Hypothalamus (tissue), 51 donors: ENCODE data around the gene MRGPRE.

Source experiments
- DNase-seq, 51 donors: peaks; one replicate each; lab custom pipeline; 2025; lab: John Stamatoyannopoulos, UW

MRGPRE gene

DNA sequence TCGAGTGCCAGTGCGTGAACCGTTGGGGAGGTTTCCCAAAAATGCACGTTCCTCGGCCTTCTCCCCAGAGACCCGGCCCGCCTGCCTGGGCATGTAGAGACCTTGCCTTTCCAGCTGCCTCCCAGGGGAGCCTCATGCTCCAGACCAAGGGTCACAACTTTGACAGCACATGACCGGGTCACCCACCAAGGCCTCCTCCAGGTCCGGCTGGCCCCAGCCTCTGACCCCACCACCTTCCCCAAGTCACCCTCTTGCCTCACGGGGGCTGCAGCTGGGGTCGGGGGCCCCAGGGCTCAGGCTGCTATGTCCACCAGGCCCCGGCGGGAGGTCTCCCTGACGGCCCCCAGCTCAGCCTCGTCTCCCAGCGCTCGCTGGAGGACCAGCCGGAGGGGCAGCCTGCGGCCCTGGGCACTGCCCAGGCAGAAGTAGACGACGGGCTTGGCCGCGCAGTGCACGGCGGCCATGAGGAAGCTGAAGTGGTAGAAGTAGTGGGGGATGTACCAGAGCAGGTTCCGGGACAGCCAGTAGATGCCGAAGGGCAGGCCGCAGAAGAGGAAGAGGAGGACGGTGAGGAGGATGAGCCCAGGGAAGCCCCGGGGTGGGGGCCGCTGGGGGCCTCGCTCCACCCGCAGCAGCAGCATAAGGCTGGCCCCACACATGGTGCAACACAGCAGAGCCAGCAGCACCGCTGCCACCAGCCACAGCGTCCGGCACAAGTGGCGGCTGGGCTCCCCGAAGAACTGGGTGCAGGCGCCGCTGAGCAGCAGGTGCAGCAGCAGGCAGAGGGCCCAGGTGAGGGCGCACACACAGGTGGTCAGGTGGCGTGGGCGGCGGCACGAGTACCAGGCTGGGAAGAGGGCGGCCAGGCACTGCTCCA, 4.4 kb downstream of the MRGPRE start:
- no peak for DNase-seq

DNA sequence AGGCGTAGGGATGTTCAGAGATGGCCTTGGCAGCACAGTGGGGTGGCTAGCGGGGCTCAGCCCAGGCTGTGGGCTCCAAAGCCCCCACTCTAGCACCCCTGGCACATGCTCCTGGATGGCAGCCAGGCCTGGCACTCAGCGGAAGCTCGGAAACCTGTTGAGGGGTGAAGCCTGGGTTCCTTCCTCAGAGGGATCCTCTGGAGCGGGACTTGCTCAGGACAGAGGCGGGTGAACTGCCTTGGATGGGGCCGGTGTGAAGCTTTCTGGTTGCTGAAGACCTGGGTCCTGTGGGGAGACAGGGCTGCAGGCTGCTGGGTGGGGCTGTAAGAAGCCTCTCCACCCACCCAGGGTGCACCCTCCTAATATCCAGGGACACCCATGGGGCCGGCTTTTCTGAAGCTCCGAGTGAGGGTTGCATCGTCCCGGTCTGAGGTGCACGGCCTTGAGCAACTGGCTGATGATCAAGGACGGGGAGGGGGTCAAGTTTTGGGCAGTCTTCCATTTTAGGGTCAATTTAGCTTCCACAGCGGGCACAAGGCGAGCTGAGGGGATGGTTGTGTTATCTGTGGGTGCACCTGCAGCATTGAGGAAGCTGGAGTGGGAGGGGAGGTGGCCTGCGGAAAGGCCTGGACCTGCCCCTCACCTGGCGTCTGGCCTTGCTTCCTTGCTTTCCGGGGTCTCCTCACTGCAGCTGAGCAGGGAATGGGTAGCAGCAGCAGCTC, 5.2 kb downstream of the MRGPRE start:
- no peak for DNase-seq

DNA sequence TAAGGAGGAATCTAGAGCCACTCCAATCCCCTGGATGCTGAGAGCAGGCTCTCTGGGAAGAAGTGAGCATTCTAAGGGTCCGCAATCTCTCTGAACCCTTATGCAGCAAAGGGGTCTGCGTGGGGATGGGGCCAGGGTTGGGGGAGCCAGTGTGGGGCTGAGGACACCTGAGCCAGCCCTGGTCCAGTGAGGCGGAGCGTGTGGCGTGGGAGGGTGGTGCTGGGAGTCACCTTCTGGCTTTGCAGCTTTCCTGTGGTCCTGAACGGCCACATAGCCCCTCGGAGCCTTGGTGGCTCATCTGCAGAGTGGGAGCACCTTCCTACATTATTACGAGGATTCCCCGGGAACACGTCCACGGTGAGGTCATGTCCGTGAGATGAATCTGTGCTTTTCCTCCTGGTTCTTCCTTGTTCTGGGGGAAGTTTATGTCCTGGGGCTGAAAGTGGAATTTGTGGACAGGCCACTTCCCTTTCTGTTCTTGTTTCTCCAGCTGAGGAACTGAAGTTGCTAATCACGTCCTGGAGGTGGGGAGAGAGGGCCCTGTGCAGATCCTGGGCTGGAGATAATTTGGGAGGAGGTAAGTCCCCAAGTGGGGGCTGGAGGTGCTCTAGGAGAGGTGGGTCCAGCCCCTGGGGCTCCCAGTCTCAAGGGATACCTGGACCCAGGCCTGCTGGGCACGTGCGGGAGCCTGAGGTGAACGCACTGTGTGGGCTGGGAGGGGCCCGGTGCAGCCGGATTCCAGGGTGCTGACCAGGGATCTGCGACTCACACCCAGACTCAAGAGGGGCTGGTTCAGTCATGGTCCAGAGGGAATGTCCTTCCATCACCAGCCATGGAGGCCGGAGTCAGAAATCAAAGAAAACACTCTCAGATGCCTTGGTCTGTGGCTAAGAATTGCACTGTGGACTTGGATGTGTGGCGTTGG, 6.1 kb downstream of the MRGPRE start:
- DNase-seq = no peak

DNA sequence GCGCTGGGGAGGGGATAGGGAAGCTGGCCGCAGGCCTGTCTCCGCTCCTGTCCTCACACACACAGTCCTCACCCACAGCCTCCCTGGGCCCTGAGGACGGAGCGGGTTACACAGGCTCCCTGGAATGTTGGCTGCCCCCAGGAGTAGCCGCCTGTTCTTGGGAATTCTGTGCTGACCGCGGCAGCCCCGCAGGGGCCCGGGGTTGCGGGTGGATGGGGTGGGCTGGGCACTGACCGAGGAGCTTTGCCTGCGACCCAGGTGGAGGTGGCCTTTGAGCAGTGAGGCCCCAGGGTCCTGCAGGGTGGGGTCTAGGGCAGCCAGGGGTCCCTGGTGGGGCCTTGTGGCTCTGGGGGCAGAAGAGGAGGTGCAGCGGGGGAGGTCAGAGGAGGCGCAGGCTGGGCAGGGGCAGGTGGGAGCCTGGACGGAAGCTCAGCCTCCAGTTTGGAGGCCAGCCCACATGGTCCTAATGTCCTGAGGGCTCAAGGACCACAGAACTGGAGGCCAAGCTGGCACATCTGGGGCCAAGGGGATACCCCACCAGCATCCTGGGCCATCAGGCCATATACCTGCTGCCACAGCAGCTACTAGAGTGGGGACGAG, 7.0 kb downstream of the MRGPRE start:
- no peak for DNase-seq

DNA sequence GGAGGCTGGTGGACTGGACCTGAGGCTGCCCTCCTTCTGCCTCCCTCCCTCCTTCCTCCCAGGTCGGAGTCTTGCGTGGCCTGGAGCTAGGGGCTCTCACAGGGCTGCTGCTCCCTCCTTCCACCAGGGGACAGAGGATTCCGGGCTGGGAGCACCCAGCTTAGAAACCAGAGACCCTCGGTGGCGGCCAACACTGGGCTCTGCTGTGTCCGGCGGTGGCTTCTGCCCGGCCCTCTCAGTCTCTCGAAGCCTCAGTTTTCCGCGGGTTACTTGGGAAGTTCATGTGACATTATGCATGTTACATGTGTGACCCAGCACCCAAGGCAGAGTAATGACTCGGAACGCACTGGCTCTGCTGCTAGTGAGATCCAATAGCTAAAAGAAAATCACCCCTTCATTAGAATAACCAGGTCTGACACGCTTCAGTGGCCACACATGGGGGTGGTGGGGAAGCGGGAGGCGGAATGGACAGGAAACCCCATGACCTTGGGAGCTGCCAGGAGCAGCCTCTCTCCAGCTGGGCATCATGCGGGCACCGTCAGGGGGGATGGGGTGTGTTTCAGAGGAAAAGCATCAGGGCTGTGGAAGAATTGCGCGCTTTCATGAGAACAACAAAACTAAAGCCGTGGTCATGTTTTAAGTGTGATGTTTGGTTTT, 7.7 kb downstream of the MRGPRE start:
- DNase-seq = no peak

DNA sequence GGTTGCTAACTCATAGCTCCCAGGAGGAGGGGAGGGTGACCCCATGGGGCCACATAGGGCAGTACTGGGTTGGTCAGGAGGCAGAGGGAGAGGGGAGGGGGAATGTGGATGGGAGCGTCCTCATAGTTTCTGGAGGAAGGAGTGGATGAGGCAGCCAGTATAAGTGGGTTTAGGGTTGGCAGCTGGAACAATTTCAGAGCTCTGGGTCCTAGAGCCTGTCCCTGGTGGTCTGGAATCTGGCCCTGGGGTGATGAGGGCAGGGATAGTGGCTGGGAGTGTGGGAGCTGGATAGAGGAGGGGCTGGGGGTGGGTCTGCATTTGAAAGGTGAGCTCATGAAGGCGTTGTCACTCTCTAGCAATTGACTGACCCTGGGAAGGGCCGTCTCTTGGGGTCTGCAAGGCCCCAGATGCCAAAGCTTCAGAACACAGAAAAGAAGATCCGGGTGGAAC, 8.3 kb downstream of the MRGPRE start:
- no peak for DNase-seq

DNA sequence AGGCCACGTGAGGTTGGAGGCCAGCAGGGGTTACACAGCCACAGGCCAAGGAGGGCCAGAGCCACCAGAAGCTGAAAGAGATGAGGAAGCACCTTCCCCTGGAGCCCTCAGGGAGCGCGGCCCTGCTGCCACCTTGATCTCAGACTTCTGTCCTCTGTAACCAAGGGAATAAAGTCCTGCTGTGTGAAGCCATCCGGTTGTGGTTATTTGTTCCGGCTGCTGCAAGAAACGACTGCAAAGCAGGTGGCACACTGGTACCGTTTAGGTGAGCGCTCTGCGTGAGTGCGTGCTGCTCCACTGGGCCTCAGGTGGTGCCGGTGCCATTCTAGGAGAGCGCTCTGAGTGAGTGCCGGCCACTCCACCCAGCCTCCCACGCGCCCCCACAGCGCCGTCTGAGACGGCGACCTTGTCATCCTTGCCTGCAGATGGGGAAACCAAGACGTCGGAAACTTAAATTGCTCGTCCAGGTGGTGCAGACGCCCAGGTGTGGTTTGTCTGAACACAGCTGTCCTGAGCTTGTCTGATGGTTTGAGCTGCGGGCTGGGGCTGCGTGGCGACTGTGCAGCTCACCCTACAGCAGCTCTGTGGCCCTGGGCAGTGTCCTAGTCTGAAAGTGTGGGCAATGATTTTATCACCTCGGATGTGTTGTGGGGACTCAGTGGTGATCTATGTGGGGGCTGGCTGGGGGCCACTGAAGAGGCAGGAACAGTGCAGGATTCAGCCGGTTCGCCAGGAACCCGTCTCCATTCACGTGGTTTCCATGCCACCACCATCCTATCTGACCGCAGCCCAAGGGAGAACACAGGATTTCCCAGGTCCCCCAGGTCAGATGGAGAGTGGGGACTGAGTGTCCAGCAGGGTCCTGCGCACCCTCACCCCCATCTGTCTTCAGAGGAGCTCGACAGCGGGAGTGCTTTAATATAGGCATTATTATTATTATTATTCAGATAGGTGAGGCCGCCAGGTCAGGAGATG, 9.0 kb downstream of the MRGPRE start:
- DNase-seq = no peak

DNA sequence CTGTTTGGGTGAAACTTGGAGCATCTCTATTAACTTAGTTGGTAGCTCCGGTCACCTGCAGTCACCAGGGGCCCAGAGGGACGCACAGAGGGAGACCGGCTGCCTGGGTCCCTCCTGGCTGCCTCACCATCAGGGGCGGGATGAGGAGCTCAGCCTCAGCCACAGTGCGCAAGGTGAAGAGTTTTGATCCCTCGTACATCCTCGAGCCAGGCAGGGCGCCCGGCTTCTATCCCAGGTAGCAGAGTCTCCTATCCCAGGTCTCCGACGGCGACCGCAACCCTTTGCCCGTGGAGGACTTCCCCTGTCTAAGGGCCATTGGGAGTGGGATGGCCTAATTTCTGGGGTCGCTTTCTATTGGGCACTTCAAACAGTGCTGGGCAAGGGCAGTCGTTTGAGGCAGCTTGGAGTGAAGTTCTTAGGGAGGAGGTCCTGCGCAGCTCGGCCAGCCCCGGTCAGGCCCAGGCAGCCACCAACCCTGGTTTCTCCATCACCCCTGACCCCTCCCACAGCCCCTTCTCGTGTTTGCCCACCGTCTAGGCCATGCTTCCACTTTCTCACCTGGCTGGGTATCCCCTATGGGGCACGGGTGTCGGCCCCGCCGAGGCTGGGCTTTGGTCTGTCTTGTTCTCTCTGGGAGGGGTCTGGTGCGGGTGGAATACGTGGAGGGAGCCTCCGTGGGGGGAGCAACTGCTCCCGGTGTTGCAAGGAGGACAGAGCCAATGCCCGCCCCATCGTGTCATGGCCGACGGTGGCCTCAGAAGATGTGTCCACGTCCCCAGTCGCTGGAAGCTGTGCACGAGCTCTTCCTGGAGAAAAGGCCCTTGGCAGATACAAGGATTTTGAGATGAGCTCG, 10.0 kb downstream of the MRGPRE start:
- no peak for DNase-seq

DNA sequence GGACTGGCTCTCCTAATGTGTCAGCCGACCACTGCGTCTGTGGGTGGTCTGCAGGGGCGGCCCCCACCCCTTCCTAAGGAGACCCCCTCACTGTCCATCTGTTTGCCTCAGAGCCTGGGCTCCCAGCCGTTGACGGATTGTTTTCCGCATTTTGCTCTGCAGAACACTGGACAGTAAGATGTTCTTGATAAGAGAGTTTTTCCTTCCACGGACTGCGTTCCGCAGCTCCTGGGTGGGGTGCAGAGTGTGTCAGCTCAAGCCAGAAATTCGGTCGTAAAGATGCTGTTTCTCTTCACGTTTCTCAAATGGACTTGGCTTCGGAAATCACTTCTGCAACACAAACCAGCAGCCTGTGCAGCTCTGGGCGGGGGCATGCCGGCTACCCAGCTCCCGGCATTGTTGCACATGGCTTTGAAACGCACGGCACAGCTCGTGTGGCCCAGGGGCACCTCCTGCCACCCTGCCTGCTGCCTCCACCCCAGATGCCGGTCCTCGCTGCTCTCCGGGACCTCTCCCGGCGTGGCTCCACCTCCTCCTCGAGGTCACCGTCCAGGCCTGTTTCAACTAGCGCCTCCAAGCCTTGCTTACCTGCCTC, 10.7 kb downstream of the MRGPRE start:
- no peak for DNase-seq

DNA sequence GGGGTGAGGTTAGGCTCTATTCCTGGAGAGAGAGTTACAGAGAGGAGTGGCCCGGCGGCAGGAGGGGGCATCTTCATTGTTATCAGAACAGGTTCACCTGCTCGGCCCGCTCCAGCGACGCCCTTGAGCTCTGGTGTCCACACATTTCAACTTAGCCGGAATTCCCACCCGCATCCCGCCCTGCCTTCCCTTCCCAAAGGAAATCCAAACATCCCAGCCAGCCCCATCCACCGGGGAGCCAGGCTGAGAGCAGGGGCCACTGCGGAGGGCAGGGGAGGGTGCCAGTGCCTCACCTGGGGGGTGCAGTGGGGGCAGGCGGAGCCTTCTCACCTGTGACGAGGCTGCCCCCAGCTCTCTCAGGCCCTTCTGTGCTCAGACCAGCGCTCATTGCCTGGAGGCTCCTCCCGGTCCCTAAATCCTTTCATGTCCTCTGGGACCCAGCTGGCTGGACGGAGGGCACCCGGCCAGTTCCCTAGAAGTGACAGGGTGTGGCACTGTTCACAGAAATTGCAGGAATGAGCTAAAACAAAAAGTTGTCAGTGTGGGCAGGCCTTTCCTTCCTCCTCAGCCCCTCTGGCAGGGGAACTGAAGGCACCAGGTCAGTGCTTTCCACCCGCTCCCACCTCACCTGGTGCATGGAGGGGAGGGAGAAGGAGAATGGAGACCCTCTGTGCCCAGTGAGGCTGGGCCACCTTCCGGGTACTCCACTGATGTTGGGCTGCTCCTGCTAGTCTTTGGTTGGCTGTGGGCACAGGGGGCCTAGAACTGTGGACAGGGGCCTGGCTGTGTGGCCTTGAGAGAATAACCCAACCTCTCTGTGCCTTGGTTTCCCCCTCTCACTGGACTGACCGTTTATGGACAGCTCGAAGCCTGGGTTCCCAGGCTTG, 11.5 kb downstream of the MRGPRE start:
- no peak for DNase-seq

DNA sequence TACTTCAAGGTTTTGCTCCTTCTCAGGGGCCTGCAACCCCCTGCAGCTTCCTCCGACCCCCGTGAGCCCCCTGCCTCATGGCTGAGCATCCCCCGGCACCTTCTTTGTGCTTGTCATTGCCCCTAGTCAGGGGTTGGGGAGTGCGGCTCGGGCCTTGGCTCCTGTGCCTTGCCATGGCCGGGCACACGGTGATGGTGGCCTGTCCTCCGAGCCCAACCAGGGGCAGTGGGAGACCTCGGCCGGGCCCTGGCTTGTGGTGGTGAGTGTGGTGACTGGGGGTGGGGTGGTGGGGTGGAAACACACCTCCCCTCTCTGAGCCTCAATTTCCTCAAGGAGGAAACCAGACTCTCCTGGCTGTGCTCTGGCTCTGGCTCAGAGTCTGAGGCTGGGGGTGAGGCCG, 12.1 kb downstream of the MRGPRE start:
- DNase-seq = no peak

DNA sequence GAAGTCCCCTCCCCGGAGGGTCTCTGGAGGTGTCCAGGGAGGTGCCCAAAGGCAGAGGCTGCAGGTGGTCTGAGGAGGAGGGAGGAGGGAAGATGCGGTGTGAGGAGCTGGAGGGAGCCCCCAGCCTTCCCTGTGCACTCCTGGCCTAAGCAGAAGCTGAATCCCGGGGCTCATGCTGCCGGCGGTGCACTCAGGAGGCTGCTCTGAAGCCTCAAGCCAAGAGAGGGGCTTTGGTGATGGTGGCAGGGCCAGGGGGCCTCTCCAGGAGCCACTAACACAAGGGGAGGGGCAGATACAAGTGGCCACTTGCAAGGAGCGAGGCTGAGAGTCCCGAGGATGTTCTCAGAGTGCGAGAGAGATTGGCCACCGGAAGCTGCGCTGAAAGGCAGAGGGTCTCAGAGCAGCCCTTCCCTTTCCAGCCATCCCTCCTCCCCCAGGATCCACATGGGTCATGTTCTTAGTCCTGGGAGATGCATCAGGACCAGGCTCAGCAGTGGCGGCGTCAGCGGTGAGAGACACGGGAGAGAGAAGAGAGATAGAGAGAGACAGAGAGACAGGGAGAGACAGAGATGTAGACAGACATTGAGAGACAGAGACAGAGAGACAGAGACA, 12.8 kb downstream of the MRGPRE start:
- no peak for DNase-seq

DNA sequence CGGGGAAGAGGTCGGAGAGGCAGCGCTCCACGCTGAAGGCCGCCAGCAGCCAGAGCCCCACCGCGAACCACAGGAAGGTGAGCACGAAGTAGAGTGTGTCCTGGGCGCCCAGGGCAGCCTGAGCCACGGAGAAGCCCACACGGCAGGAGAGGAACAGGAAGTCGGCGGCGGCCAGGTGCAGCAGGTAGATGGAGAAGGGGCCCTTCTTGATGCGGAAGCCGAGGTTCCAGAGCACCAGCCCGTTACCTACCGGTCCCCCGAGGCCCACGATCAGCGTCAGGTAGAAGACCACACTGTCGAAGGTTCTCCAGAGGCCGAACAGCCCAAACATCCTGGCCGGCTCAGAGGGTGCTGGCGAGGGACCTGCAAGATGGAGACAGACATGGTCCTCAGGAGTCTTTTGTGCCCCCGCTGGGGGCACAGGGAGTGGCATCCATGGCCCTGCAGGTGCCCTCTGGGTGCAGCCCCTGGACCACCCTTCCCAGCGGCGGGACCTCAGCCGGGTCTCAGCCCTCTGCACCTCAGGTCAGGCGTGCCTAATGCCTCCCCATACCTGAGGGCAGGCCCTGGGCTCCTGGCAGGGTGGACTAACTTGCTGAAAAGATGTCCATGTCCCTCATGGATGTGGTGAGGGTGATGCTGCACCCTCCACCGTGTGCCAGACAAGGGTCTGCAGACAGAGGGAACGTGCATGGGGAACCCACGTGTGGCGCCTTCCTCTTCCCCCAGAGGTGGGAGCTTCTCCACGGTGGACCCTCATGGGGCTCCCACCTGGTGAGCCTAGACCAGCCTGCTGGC, 13.5 kb downstream of the MRGPRE start, which contains the start of gene MRGPRG:
Gene MRGPRG, minus strand, starts transcription at position 331 of the 798 bp plus-strand sequence. Its CDS starts 0 bp downstream, at position 331.
- no peak for DNase-seq

DNA sequence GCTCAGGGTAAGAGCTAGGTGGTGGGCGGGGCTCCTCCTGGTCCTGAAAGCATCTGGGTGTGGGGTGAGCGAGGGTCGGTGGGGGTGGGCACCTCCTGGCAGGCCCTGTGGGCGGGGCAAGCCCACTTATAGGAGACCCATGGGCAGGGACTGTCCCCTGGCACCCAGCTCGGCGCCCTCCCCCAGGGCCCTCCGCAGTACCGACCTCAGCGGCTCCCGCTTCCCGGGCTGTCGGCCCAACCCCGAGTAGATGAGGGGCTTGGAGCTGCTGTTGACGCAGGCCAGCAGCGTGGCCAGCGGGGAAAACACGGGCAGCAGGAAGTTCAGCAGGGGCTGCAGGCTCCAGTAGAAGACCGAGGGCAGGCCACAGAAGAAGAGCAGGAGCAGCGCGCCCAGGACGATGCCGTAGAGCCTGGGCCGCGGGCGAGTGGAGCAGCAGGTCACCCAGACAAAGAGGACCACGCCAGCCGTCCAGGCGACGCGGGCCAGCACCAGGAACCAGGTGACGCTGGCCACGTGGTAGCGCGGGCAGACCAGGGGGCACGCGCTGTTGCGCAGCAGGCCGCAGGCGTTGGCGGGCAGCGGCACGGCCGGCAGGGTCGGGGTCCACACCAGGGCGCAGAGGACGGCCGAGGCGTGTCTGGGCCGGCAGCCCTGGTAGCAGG, 14.3 kb downstream of the MRGPRE start:
- no peak for DNase-seq
